Thoracic aorta (tissue), 2 donors: Measurements from ENCODE around the gene RIPK1. TPM values are rescaled to one million over a fixed set of nuclear protein-coding genes. Genes with fewer than 3 reads are reported as not detected.

Source experiments
- ATAC-seq: fragments of 150-250 bp; one replicate; pipeline ENCODE4 v1.8.0; 2017; ENCODE audit warnings: low read depth; ENCODE audit not compliant: insufficient number of reproducible peaks, low FRiP score
- DNase-seq: peaks from one replicate; pipeline ENCODE4 v3.0.0-alpha.2; 2020; ENCODE audit warnings: low spot score
- H3K27ac ChIP-seq, 2 donors: fragments of 200-600 bp; sonication (generic); 1 replicate in 1 of 2; 2 replicates in 1 of 2; pipeline ENCODE4 v1.5.1; 2016; ENCODE audit warnings: mild to moderate bottlenecking in 2 of 2, moderate library complexity in 2 of 2
- H3K27me3 ChIP-seq: fragments of 200-600 bp; sonication (generic); replicated peaks from 2 replicates; pipeline ENCODE4 v1.6.0; 2016; ENCODE audit warnings: mild to moderate bottlenecking; ENCODE audit not compliant: insufficient read depth
- H3K36me3 ChIP-seq: fragments of 200-600 bp; sonication (generic); one replicate; pipeline ENCODE4 v1.5.1; 2016
- H3K4me1 ChIP-seq, 2 donors: fragments of 200-600 bp; sonication (generic); 1 replicate in 1 of 2; 2 replicates in 1 of 2; pipeline versions ENCODE4 v1.5.1 to v1.6.0; 2016; ENCODE audit warnings: low read depth in 2 of 2, mild to moderate bottlenecking in 1 of 2; ENCODE audit not compliant: control insufficient read depth in 1 of 2
- H3K4me3 ChIP-seq: fragments of 200-600 bp; sonication (generic); 2 replicates; pipeline ENCODE4 v1.5.1; 2016; ENCODE audit warnings: mild to moderate bottlenecking
- H3K9me3 ChIP-seq: fragments of 200-600 bp; sonication (generic); 2 replicates; pipeline ENCODE4 v1.5.1; 2016
- total RNA-seq, 2 donors: library from RNA; depleted of rRNA; stranded (reverse); fragments of >200 nt; gene quantifications; one replicate each; pipeline versions ENCODE4 v1.1.0 to v1.2.3, GENCODE V29; 2016
- TF ChIP-seq, protein P1 (sequence below): fragments of 200-600 bp; sonication (generic); IDR thresholded peaks from one replicate; pipeline ENCODE4 v1.5.1; 2019; ENCODE audit warnings: antibody characterized with exemption

RIPK1 gene
- total RNA-seq, 2 donors from 2014 or later = 17.2 to 44.5 TPM

DNA sequence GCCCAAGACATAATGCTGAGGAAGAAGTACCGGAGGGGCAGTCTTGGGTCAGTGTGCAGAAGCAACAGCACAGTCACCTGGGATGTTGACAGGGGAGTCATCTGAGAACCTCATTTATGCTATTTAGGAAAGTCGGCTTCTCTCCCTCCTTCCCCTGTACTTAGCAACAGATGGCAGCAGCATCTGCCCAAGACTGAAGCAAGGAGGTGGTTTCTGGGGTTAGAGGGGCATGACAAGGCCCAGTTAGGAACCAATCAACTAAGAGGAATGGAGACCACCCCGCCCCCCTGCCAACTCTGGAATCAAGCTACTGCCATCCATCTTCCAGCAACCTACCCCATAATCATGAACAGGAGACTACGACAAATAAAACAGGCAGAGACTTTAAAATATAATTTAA is 21.7 kb downstream of the RIPK1 start:
- DNase-seq (no peak), ATAC-seq (no peak)
- Histone ChIP-seq H3K27ac (no peak overlapping the region), H3K9me3 (no peaks in the 10 kb centered on the region), H3K27me3 (no peaks in the 10 kb centered on the region), H3K4me1 (no peaks in the 10 kb centered on the region), H3K4me3 (no peak overlapping the region), H3K36me3 (peaks cover 31% of the 10 kb centered on the region)
- TF ChIP-seq, protein P1, sequence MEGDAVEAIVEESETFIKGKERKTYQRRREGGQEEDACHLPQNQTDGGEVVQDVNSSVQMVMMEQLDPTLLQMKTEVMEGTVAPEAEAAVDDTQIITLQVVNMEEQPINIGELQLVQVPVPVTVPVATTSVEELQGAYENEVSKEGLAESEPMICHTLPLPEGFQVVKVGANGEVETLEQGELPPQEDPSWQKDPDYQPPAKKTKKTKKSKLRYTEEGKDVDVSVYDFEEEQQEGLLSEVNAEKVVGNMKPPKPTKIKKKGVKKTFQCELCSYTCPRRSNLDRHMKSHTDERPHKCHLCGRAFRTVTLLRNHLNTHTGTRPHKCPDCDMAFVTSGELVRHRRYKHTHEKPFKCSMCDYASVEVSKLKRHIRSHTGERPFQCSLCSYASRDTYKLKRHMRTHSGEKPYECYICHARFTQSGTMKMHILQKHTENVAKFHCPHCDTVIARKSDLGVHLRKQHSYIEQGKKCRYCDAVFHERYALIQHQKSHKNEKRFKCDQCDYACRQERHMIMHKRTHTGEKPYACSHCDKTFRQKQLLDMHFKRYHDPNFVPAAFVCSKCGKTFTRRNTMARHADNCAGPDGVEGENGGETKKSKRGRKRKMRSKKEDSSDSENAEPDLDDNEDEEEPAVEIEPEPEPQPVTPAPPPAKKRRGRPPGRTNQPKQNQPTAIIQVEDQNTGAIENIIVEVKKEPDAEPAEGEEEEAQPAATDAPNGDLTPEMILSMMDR = no peak

DNA sequence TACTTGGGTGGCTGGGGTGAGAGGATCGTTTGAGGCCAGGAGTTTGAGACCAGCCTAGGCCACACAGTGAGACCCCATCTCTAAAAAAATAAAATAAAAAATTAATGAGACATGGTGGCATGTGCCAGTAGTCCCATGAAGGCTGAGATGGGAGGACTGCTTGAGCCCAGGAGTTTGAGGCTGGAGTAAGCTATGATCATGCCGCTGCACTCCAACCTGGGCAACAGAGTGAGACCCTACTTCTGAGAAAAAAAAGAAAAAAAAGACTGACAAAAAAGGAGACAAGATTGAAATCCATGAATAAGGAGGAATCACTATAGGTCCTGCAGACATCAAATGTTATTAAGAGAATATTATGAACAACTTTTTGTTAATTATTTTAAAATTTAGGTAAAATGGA is 26.5 kb downstream of the RIPK1 start:
- TF ChIP-seq, protein P1 = no peak
- Histone ChIP-seq H3K9me3 (no peaks in the 10 kb centered on the region), H3K27ac (no peak overlapping the region), H3K4me3 (no peak overlapping the region), H3K27me3 (no peaks in the 10 kb centered on the region), H3K4me1 (no peaks in the 10 kb centered on the region), H3K36me3 (peaks cover 18% of the 10 kb centered on the region)
- no peak for ATAC-seq
- DNase-seq = no peak

GRCh38 chr6:3102875-3103274 is 34.6 kb downstream of the RIPK1 start:
- H3K4me3 ChIP-seq = no peak overlapping the region
- no peak overlapping the region for H3K27ac ChIP-seq
- DNase-seq (no peak), ATAC-seq (no peak)
- H3K4me1 ChIP-seq = no peaks in the 10 kb centered on the region
- peaks cover 40% of the 10 kb centered on the region for H3K36me3 ChIP-seq
- TF ChIP-seq, protein P1 = no peak
- no peaks in the 10 kb centered on the region for H3K27me3 ChIP-seq
- H3K9me3 ChIP-seq = no peaks in the 10 kb centered on the region

GRCh38 chr6:3108746-3109414 is 40.6 kb downstream of the RIPK1 start:
- ATAC-seq = no peak
- peaks cover 71% of the 10 kb centered on the region for H3K36me3 ChIP-seq
- TF ChIP-seq, protein P1 = no peak
- H3K27me3 ChIP-seq = no peaks in the 10 kb centered on the region
- H3K4me1 ChIP-seq = no peaks in the 10 kb centered on the region
- DNase-seq = no peak
- no peak overlapping the region for H3K27ac ChIP-seq
- no peaks in the 10 kb centered on the region for H3K9me3 ChIP-seq
- H3K4me3 ChIP-seq = no peak overlapping the region

DNA sequence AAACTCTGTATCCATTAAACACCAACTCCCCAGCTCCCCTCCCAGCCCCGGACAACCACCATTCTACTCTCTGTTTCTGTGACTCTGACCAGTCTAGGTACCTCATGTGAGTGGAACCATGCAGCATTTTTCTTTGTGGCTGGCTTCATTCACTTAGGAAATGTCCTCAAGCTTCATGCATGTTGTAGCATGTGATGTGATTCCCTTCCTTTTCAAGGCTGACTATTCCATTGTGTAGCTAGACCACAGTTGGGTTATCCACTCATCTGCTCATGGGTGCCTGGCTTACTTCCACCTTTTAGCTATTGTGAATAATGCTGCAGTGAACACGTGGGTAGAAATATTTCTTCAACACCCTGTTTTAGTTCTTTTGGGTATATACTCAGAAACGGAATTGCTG is 41.5 kb downstream of the RIPK1 start:
- H3K27ac ChIP-seq = no peak overlapping the region

More for the DNA sequence above, 41.5 kb downstream of the RIPK1 start:
- Histone ChIP-seq H3K4me1 (no peaks in the 10 kb centered on the region), H3K4me3 (no peak overlapping the region), H3K36me3 (peaks cover 72% of the 10 kb centered on the region), H3K9me3 (no peaks in the 10 kb centered on the region), H3K27me3 (no peaks in the 10 kb centered on the region)
- no peak for ATAC-seq
- TF ChIP-seq, protein P1 = no peak
- no peak for DNase-seq
